Caco-2 (cell line): ENCODE results near the gene PSMC1. TPM values are rescaled to one million over a fixed set of nuclear protein-coding genes. Genes with fewer than 3 reads are reported as not detected.

Source experiments
- BruUV-seq: library from RNA; stranded (reverse); fragments of 400-500 nt; replicated peaks from 2 replicates; lab custom pipeline; 2021; lab: Mats Ljungman, UMichigan
- CTCF ChIA-PET: fragments of 300-600 bp; sonication (Branson Sonifier 250); formaldehyde crosslinking; loops from one replicate; lab custom pipeline; 2022; ENCODE audit warnings: antibody characterized with exemption; lab: Charles Lee
- POLR2A ChIA-PET: fragments of 300-600 bp; sonication (Branson Sonifier 250); formaldehyde crosslinking; loops from one replicate; lab custom pipeline; 2022; ENCODE audit warnings: antibody characterized with exemption; lab: Charles Lee
- DNase-seq, 2 experiments: peaks; one replicate each; pipeline versions ENCODE4 v3.0.0 to v3.0.0-alpha.2; 2020 to 2022
- H3K27me3 ChIP-seq: replicated peaks from 2 replicates; pipeline ENCODE4 v1.6.0; 2011; ENCODE audit warnings: low read length; ENCODE audit not compliant: control insufficient read depth, insufficient read depth
- H3K36me3 ChIP-seq: 2 replicates; pipeline ENCODE4 v1.5.1; 2011; ENCODE audit warnings: low read length; ENCODE audit not compliant: control insufficient read depth, insufficient read depth
- H3K4me1 ChIP-seq: fragments of 250-450 bp; sonication (Bioruptor Pico); 2 replicates; pipeline ENCODE4 v1.5.1; 2020; ENCODE audit warnings: mild to moderate bottlenecking
- H3K4me3 ChIP-seq: 2 replicates; pipeline ENCODE4 v1.5.1; 2011; ENCODE audit warnings: low read depth, mild to moderate bottlenecking, control low read depth, low read length
- H3K9me3 ChIP-seq: fragments of 250-450 bp; sonication (Bioruptor Pico); 2 replicates; pipeline ENCODE4 v1.5.1; 2020; ENCODE audit warnings: mild to moderate bottlenecking, moderate library complexity
- H3K27ac Mint-ChIP-seq: one replicate; pipeline ENCODE4 v1.8.0; 2022; ENCODE audit warnings: mixed read lengths; ENCODE audit not compliant: unreplicated experiment
- H3K27me3 Mint-ChIP-seq: one replicate; pipeline ENCODE4 v1.8.0; 2022; ENCODE audit warnings: mixed read lengths; ENCODE audit not compliant: insufficient read depth, unreplicated experiment
- H3K36me3 Mint-ChIP-seq: one replicate; pipeline ENCODE4 v1.8.0; 2022; ENCODE audit warnings: mild to moderate bottlenecking, mixed read lengths; ENCODE audit not compliant: insufficient read depth, unreplicated experiment
- H3K4me1 Mint-ChIP-seq: one replicate; pipeline ENCODE4 v1.8.0; 2022; ENCODE audit warnings: low read depth, mixed read lengths; ENCODE audit not compliant: unreplicated experiment
- H3K4me3 Mint-ChIP-seq: one replicate; pipeline ENCODE4 v1.8.0; 2022; ENCODE audit warnings: mild to moderate bottlenecking, moderate library complexity, mixed read lengths; ENCODE audit not compliant: unreplicated experiment
- H3K9me3 Mint-ChIP-seq: one replicate; pipeline ENCODE4 v1.8.0; 2022; ENCODE audit warnings: mixed read lengths; ENCODE audit not compliant: unreplicated experiment
- intact Hi-C: fragments of 100-400 bp; cut with micrococcal nuclease; formaldehyde crosslinking; loops from one replicate; pipeline ENCODE4 v1.10.0; 2022; ENCODE audit not compliant: unreplicated experiment
- total RNA-seq: library from RNA; stranded (reverse); gene quantifications from 2 replicates; pipeline ENCODE4 v1.2.3, GENCODE V29; 2022
- TF ChIP-seq, protein P1 (sequence below), 2 experiments: fragments of 200-600 bp in 1 of 2; IDR thresholded peaks; 1 replicate in 1 of 2; 2 replicates in 1 of 2; pipeline versions ENCODE4 v1.5.1 to v1.8.0; 2011 to 2022; ENCODE audit warnings: antibody characterized with exemption in 1 of 2, control low read depth in 1 of 2, inconsistent platforms in 1 of 2, low read depth in 1 of 2, low read length in 1 of 2, mild to moderate bottlenecking in 1 of 2, moderate library complexity in 1 of 2; ENCODE audit not compliant: insufficient read depth in 1 of 2, severe bottlenecking in 1 of 2, unreplicated experiment in 1 of 2

Gene PSMC1
- total RNA-seq, 1 experiment from 2014 or later: 101 TPM

DNA sequence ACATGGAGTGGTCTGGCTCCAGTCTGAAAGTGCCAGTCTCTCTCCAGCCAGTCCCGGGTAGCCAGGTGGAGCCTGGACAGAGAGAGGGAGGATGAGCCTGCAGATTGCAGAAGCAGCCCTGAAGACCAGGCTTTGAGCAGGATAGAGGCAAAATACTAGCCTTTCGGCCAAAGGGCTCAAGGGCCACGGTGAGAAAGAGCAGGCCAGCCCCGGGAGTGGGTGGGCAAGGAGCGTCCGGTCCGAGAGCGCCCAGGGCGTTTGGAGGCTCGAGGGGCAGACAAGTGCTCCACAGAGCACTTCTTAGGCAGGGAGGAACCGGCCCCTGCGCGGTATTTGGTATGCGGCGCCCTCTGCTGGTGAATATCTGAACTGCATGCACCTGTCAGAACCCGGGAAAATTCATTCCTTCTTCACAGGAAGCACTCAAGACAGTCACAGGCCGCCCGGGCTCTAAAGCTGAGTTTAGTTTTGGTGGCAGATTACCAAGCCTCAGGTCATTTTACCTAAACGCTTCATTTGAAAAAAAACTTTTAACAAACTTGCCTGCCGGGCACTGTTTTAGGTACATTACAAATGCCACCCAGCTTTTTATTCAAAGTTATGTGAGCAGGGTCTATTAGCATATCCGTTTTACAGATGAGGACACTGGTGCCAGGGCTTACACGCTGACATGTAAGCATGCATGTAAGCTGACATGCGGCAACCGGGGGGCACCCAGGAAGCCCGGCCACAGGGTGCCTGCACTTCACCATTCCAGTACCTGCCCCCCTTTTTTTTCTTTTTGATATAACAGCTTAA lies 21.0 kb upstream of the PSMC1 start:
- CTCF ChIA-PET: interaction anchor here (0.9 to 2.5 kb wide), 3 partner anchors 122 to 262 kb away, joined by 3 to 14 read pairs (median 3); partner anchors contain the start of gene KCNK13
- no TSS peak for BruUV-seq
- no peak overlapping the region for H3K4me3 Mint-ChIP-seq

DNA sequence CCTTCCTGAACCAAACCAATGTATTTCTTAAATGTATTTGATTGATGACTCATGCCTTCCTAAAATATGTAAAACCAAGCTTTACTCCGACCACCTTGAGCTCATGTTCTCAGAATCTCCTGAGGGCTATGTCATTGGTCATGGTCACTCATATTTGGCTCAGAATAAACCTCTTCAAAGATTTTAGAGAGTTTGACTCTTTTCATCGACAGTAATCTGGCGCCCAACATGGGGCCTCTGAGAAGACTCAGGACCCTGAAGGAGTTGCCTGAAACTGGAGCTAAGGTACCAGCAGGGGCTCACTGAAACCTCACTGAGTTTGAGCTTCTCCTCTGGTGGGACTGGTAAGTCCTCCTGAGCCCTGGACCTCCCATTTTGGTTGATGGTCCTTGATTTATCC lies 17.2 kb upstream of the PSMC1 start:
- DNase-seq: peak in 1 of 2 experiments; percentile 26
- Histone ChIP-seq H3K36me3 (no peaks in the 10 kb centered on the region), H3K4me3 (no peak overlapping the region), H3K4me1 (no peaks in the 10 kb centered on the region), H3K27me3 (no peaks in the 10 kb centered on the region), H3K9me3 (peaks cover 23% of the 10 kb centered on the region)
- no TSS peak for BruUV-seq
- TF ChIP-seq, protein P1, sequence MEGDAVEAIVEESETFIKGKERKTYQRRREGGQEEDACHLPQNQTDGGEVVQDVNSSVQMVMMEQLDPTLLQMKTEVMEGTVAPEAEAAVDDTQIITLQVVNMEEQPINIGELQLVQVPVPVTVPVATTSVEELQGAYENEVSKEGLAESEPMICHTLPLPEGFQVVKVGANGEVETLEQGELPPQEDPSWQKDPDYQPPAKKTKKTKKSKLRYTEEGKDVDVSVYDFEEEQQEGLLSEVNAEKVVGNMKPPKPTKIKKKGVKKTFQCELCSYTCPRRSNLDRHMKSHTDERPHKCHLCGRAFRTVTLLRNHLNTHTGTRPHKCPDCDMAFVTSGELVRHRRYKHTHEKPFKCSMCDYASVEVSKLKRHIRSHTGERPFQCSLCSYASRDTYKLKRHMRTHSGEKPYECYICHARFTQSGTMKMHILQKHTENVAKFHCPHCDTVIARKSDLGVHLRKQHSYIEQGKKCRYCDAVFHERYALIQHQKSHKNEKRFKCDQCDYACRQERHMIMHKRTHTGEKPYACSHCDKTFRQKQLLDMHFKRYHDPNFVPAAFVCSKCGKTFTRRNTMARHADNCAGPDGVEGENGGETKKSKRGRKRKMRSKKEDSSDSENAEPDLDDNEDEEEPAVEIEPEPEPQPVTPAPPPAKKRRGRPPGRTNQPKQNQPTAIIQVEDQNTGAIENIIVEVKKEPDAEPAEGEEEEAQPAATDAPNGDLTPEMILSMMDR (IDR thresholded peaks at IDR 0.05; ENCODE audit: insufficient read depth in 1 of 2, low read depth in 1 of 2, low read length in 1 of 2, severe bottlenecking in 1 of 2, unreplicated experiment in 1 of 2): no peak
- ChIA-PET CTCF (no interaction called here), POLR2A (no interaction called here)
- intact Hi-C loops: loop anchor here (5.0 kb wide), 1 partner anchor 177 kb away; the partner anchor contains the start of gene KCNK13
- Mint-ChIP-seq H3K27ac (no peak overlapping the region), H3K36me3 (no peaks in the 10 kb centered on the region), H3K4me3 (no peak overlapping the region), H3K27me3 (no peaks in the 10 kb centered on the region), H3K4me1 (no peaks in the 10 kb centered on the region), H3K9me3 (peaks cover 53% of the 10 kb centered on the region)

More for the DNA sequence above, 21.0 kb upstream of the PSMC1 start:
- peaks cover 45% of the 10 kb centered on the region for H3K9me3 Mint-ChIP-seq
- Histone ChIP-seq H3K9me3 (peaks cover 23% of the 10 kb centered on the region), H3K36me3 (no peaks in the 10 kb centered on the region), H3K4me1 (no peaks in the 10 kb centered on the region), H3K27me3 (no peaks in the 10 kb centered on the region), H3K4me3 (no peak overlapping the region)
- TF ChIP-seq, protein P1 (IDR thresholded peaks at IDR 0.05; ENCODE audit: insufficient read depth in 1 of 2, low read depth in 1 of 2, low read length in 1 of 2, severe bottlenecking in 1 of 2, unreplicated experiment in 1 of 2): peak; percentile 79 to 95
- POLR2A ChIA-PET: interaction anchor here (0.6 kb wide), 1 partner anchor 262 kb away, joined by 3 read pairs; no protein-coding TSS in a partner anchor
- H3K36me3 Mint-ChIP-seq: no peaks in the 10 kb centered on the region
- no peaks in the 10 kb centered on the region for H3K27me3 Mint-ChIP-seq
- intact Hi-C loops: loop anchor here (1.0 to 5.0 kb wide), 4 partner anchors 121 to 296 kb away; partner anchors contain the start of gene KCNK13
- H3K4me1 Mint-ChIP-seq: no peaks in the 10 kb centered on the region
- DNase-seq: peak; percentile 43 to 74
- H3K27ac Mint-ChIP-seq: no peak overlapping the region

DNA sequence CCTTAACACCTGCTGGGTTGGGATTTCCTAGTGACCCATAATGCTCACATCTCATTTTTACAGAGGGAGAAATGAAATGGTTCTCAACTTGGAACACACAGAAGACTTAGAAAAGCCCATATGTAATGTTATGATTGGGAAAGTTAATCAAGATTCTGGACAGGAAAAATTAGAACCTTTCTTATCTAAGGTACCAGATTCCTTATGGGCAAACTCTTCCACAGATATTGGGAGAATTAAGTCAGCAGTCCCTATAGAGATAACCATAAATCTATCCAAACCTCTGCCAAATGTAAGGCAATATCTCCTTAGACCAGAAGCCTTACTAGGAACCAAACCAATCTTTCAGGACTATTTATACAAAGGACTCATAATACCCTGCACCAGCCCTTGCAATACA lies 13.9 kb upstream of the PSMC1 start:
- Mint-ChIP-seq H3K9me3 (peaks cover 35% of the 10 kb centered on the region), H3K36me3 (no peaks in the 10 kb centered on the region), H3K27ac (no peak overlapping the region), H3K4me1 (no peaks in the 10 kb centered on the region), H3K4me3 (no peak overlapping the region), H3K27me3 (no peaks in the 10 kb centered on the region)
- Histone ChIP-seq H3K4me1 (no peaks in the 10 kb centered on the region), H3K4me3 (no peak overlapping the region), H3K9me3 (peaks cover 18% of the 10 kb centered on the region), H3K36me3 (no peaks in the 10 kb centered on the region), H3K27me3 (no peaks in the 10 kb centered on the region)
- TF ChIP-seq, protein P1 (IDR thresholded peaks at IDR 0.05; ENCODE audit: insufficient read depth in 1 of 2, low read depth in 1 of 2, low read length in 1 of 2, severe bottlenecking in 1 of 2, unreplicated experiment in 1 of 2): no peak
- intact Hi-C loops: no loop called here
- ChIA-PET CTCF (interaction anchor here (0.6 kb wide), 1 partner anchor 120 kb away, joined by 3 read pairs; no protein-coding TSS in a partner anchor), POLR2A (interaction anchor here (0.7 kb wide), 1 partner anchor 25 kb away, joined by 12 read pairs; no protein-coding TSS in a partner anchor)
- DNase-seq: no peak
- BruUV-seq: no TSS peak
